ENCODE data around the gene WFIKKN1.

WFIKKN1 gene

GRCh38 chr16:586047-586644 lies 44.6 kb upstream of the WFIKKN1 start:
- no peak for TF ChIP-seq CTCF (IDR thresholded peaks at IDR 0.05; ENCODE audit: control insufficient read depth, insufficient read depth, low read depth, low read length, missing control alignments)
- DNase-seq (ENCODE audit: low read depth): no peak
- no peak overlapping the region for H3K4me3 ChIP-seq (ENCODE audit: control insufficient read depth, low read depth, low read length)

- TF ChIP-seq CTCF (IDR thresholded peaks at IDR 0.05; ENCODE audit: control insufficient read depth, insufficient read depth, low read depth, low read length, missing control alignments): no peak
- H3K4me3 ChIP-seq (ENCODE audit: control insufficient read depth, low read depth, low read length): no peak overlapping the region
- no peak for DNase-seq (ENCODE audit: low read depth)
Measured at GRCh38 chr16:586645-587590, 43.9 kb upstream of the WFIKKN1 start.

GRCh38 chr16:588639-588888 lies 42.2 kb upstream of the WFIKKN1 start:
- H3K4me3 ChIP-seq (ENCODE audit: control insufficient read depth, low read depth, low read length): peak overlapping the region; percentile 83
- TF ChIP-seq CTCF (IDR thresholded peaks at IDR 0.05; ENCODE audit: control insufficient read depth, insufficient read depth, low read depth, low read length, missing control alignments): no peak
- DNase-seq (ENCODE audit: low read depth): no peak

GRCh38 chr16:588889-589657 lies 41.7 kb upstream of the WFIKKN1 start:
- peak; percentile 79 for DNase-seq (ENCODE audit: low read depth)
- H3K4me3 ChIP-seq (ENCODE audit: control insufficient read depth, low read depth, low read length): peak overlapping the region; percentile 83
- TF ChIP-seq CTCF (IDR thresholded peaks at IDR 0.05; ENCODE audit: control insufficient read depth, insufficient read depth, low read depth, low read length, missing control alignments): no peak

GRCh38 chr16:589658-590187 lies 41.1 kb upstream of the WFIKKN1 start, which contains the start of gene RAB40C:
TSS of gene RAB40C (plus strand) at chr16:590066. CDS start at chr16:590292, 226 bp downstream.
- peak within 1 kb of the TSS; percentile 83 for H3K4me3 ChIP-seq (ENCODE audit: control insufficient read depth, low read depth, low read length)
- TF ChIP-seq CTCF (IDR thresholded peaks at IDR 0.05; ENCODE audit: control insufficient read depth, insufficient read depth, low read depth, low read length, missing control alignments): peak; percentile 19
- DNase-seq (ENCODE audit: low read depth): peak; percentile 93

- H3K4me3 ChIP-seq (ENCODE audit: control insufficient read depth, low read depth, low read length): peak overlapping the region; percentile 59
- no peak for TF ChIP-seq CTCF (IDR thresholded peaks at IDR 0.05; ENCODE audit: control insufficient read depth, insufficient read depth, low read depth, low read length, missing control alignments)
- DNase-seq (ENCODE audit: low read depth): no peak
Measured at GRCh38 chr16:590188-590814, 40.5 kb upstream of the WFIKKN1 start.
